ENCODE data around the gene KIAA0232.

Gene KIAA0232

GRCh38 chr4:6811165-6811564, 28.6 kb downstream of the KIAA0232 start:
- DNase-seq, result no peak
- Histone ChIP-seq H3K9ac (ENCODE audit: low read length) (no peak overlapping the region), H3K27me3 (replicated peaks; ENCODE audit: insufficient read depth, low read length) (no peaks in the 10 kb centered on the region), H3K9me3 (replicated peaks; ENCODE audit: insufficient read depth, low read length) (no peaks in the 10 kb centered on the region), H3F3A (ENCODE audit: insufficient read depth, low read length) (no peaks in the 10 kb centered on the region), H3K36me3 (replicated peaks; ENCODE audit: insufficient read depth, low read length) (no peaks in the 10 kb centered on the region), H3K9me2 (replicated peaks; ENCODE audit: insufficient read depth, low read length) (no peaks in the 10 kb centered on the region), H2AFZ (ENCODE audit: low read length) (no peak overlapping the region), H3K4me2 (ENCODE audit: low read depth, low read length) (no peak overlapping the region), H4K20me1 (ENCODE audit: insufficient read depth, low read length) (no peaks in the 10 kb centered on the region), H3K4me3 (ENCODE audit: low read length) (no peak overlapping the region), H3K4me1 (ENCODE audit: low read length) (no peaks in the 10 kb centered on the region), H3K27ac (ENCODE audit: low read length) (no peak overlapping the region), H3K79me2 (ENCODE audit: low read length) (peaks cover 49% of the 10 kb centered on the region)
- TF ChIP-seq EZH2 (optimal IDR thresholded peaks at IDR 0.05; ENCODE audit: low read depth, low read length) (no peak), CTCF (IDR thresholded peaks at IDR 0.05; ENCODE audit: low read length) (no peak), EZH2phosphoT487 (IDR thresholded peaks at IDR 0.05; ENCODE audit: low read length) (no peak)

- no peaks in the 10 kb centered on the region for H4K20me1 ChIP-seq (ENCODE audit: insufficient read depth, low read length)
- H3F3A ChIP-seq (ENCODE audit: insufficient read depth, low read length), result no peaks in the 10 kb centered on the region
- H3K4me3 ChIP-seq (ENCODE audit: low read length), result no peak overlapping the region
- H3K9me2 ChIP-seq (replicated peaks; ENCODE audit: insufficient read depth, low read length), result no peaks in the 10 kb centered on the region
- no peak for DNase-seq
- no peak overlapping the region for H2AFZ ChIP-seq (ENCODE audit: low read length)
- no peaks in the 10 kb centered on the region for H3K27me3 ChIP-seq (replicated peaks; ENCODE audit: insufficient read depth, low read length)
- H3K4me1 ChIP-seq (ENCODE audit: low read length), result no peaks in the 10 kb centered on the region
- H3K9ac ChIP-seq (ENCODE audit: low read length), result no peak overlapping the region
- H3K79me2 ChIP-seq (ENCODE audit: low read length), result peaks cover 48% of the 10 kb centered on the region
- H3K9me3 ChIP-seq (replicated peaks; ENCODE audit: insufficient read depth, low read length), result no peaks in the 10 kb centered on the region
- H3K4me2 ChIP-seq (ENCODE audit: low read depth, low read length), result no peak overlapping the region
- no peaks in the 10 kb centered on the region for H3K36me3 ChIP-seq (replicated peaks; ENCODE audit: insufficient read depth, low read length)
- TF ChIP-seq CTCF (IDR thresholded peaks at IDR 0.05; ENCODE audit: low read length) (no peak), EZH2 (optimal IDR thresholded peaks at IDR 0.05; ENCODE audit: low read depth, low read length) (no peak), EZH2phosphoT487 (IDR thresholded peaks at IDR 0.05; ENCODE audit: low read length) (no peak)
- H3K27ac ChIP-seq (ENCODE audit: low read length), result no peak overlapping the region
These were observed 30.2 kb downstream of the KIAA0232 start for GRCh38 chr4:6812766-6813165.

- no peaks in the 10 kb centered on the region for H4K20me1 ChIP-seq (ENCODE audit: insufficient read depth, low read length)
- no peak overlapping the region for H3K9ac ChIP-seq (ENCODE audit: low read length)
- H3K27me3 ChIP-seq (replicated peaks; ENCODE audit: insufficient read depth, low read length), result no peaks in the 10 kb centered on the region
- H3K9me3 ChIP-seq (replicated peaks; ENCODE audit: insufficient read depth, low read length), result no peaks in the 10 kb centered on the region
- no peak overlapping the region for H3K4me3 ChIP-seq (ENCODE audit: low read length)
- no peaks in the 10 kb centered on the region for H3K4me1 ChIP-seq (ENCODE audit: low read length)
- H3F3A ChIP-seq (ENCODE audit: insufficient read depth, low read length), result no peaks in the 10 kb centered on the region
- no peaks in the 10 kb centered on the region for H3K9me2 ChIP-seq (replicated peaks; ENCODE audit: insufficient read depth, low read length)
- no peak overlapping the region for H3K4me2 ChIP-seq (ENCODE audit: low read depth, low read length)
- peaks cover 57% of the 10 kb centered on the region for H3K79me2 ChIP-seq (ENCODE audit: low read length)
- no peak overlapping the region for H2AFZ ChIP-seq (ENCODE audit: low read length)
- TF ChIP-seq EZH2 (optimal IDR thresholded peaks at IDR 0.05; ENCODE audit: low read depth, low read length), result no peak
- TF ChIP-seq EZH2phosphoT487 (IDR thresholded peaks at IDR 0.05; ENCODE audit: low read length), result no peak
- no peak for TF ChIP-seq CTCF (IDR thresholded peaks at IDR 0.05; ENCODE audit: low read length)
- no peaks in the 10 kb centered on the region for H3K36me3 ChIP-seq (replicated peaks; ENCODE audit: insufficient read depth, low read length)
- no peak overlapping the region for H3K27ac ChIP-seq (ENCODE audit: low read length)
- DNase-seq, result no peak
These were observed 31.2 kb downstream of the KIAA0232 start for GRCh38 chr4:6813725-6814124.
